Uterine smooth muscle cell (primary cell): ENCODE measurements around the gene DUOXA1. TPM values are rescaled to one million over a fixed set of nuclear protein-coding genes. Genes with fewer than 3 reads are reported as not detected.

ENCODE experiments used
- total RNA-seq: library from RNA; depleted of rRNA; stranded (reverse); fragments of >200 nt; gene quantifications from 2 replicates; pipeline ENCODE4 v1.2.3, GENCODE V29; 2014

The DUOXA1 gene, protein sequence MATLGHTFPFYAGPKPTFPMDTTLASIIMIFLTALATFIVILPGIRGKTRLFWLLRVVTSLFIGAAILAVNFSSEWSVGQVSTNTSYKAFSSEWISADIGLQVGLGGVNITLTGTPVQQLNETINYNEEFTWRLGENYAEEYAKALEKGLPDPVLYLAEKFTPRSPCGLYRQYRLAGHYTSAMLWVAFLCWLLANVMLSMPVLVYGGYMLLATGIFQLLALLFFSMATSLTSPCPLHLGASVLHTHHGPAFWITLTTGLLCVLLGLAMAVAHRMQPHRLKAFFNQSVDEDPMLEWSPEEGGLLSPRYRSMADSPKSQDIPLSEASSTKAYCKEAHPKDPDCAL
- total RNA-seq, result 0.12 TPM in 1 of 2 replicates, not detected in the other

DNA sequence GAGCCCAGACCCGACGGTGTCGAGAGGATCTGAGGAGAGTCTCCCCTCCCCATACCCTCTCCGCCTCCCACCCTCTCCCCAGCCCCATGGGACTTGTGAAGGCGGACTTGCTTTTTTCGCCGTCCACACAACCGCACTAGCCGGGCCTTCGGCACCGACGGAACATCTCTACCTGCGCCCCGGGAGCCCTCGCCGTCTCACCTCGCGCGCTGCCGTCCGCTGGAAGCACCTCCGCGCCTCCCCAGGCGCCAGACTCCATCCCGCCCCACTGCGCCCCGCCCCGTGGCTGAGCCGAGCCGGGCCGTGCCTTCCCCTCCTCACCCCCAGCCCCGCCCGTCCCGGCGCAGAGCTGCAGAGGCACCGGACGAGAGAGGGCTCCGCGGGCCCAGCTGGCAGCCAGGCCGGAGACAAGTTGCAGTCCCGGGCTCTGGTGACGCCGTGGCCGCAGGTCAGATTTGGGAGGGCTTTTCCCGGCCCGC is at the start of gene DUOXA1, which contains the start of gene DUOX1:
TSS of gene DUOXA1 (minus strand) at position 229 of the 479 bp plus-strand sequence. CDS start 6,865 bp downstream, outside the sequence.
TSS of gene DUOX1 (plus strand) at position 344 of the 479 bp plus-strand sequence. CDS start 1,973 bp downstream, outside the sequence.

DNA sequence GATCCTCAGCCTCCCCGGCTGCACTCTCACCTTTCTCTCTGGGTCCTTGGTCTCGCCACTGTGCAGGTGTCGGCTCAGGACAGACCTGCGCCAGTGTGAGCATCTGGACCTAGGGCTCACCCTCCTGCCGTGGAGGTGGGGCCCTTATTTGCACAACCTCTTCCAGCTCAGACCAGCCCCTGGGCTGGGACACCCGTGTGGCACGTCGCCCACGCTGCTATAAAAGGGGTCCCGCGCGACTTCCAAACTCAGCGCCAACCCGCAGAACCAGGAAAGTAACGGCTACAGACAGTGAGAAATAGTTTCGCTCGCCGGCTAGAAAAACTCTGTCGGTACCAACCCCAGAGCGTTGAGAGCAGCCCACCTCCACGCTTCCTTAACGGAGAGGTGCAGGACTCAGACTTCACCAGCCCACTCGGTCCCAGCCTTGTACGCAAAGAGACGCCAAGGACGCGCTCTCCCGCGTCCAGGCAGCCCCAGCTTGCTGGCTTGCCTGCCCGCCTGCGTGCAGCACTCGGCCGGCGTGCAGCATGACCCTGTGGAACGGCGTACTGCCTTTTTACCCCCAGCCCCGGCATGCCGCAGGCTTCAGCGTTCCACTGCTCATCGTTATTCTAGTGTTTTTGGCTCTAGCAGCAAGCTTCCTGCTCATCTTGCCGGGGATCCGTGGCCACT is 15.5 kb downstream of the DUOXA1 start, which contains the start of the genes DUOX2 and DUOXA2:
TSS of gene DUOX2 (minus strand) at position 97 of the 675 bp plus-strand sequence. CDS start 761 bp downstream, outside the sequence.
TSS of gene DUOXA2 (plus strand) at position 251 of the 675 bp plus-strand sequence. CDS start at position 531, 280 bp downstream.

Other genes starting within 250 kb of the DUOXA1 start
- not detected in 2 replicates for gene TERB2, start 173.2 kb downstream of the DUOXA1 start, total RNA-seq
- gene SORD, start 106.7 kb downstream of the DUOXA1 start, total RNA-seq, result 12.2 and 12.4 TPM in 2 replicates
- under 0.01 TPM in 1 of 2 replicates, not detected in the other for gene DUOX2, start 15.7 kb downstream of the DUOXA1 start, total RNA-seq
- not detected in 2 replicates for gene DUOXA2, start 15.6 kb downstream of the DUOXA1 start, total RNA-seq
- gene DUOX1, start 115 bp upstream of the DUOXA1 start, total RNA-seq, result not detected in 2 replicates
- 1.1 and 2.5 TPM in 2 replicates for gene SHF, start 58.1 kb upstream of the DUOXA1 start, total RNA-seq
- gene SLC28A2, start 122.4 kb upstream of the DUOXA1 start, total RNA-seq, result not detected in 2 replicates
- 0.25 and 0.44 TPM in 2 replicates for gene GATM, start 248.7 kb upstream of the DUOXA1 start, total RNA-seq